ENCODE measurements around the gene ASCC1. TPM values are rescaled to one million over a fixed set of nuclear protein-coding genes. Genes with fewer than 3 reads are reported as not detected.

Gene ASCC1
- total and polyA plus RNA-seq, 7 experiments from 2014 or later: 19.4 to 33.1 (median 24.4) TPM

- ChIA-PET CTCF (interaction anchor here (0.7 to 2.0 kb wide), 2 partner anchors 27 to 36 kb away, joined by 3 to 9 read pairs; no protein-coding TSS in a partner anchor), POLR2A (interaction anchor here (0.6 to 1.9 kb wide), 9 partner anchors 8 to 285 kb away, joined by 3 to 9 read pairs (median 4); no protein-coding TSS in a partner anchor)
- peaks cover 12 to 36% (median 16%) of the 10 kb centered on the region in 5 donors for H3K36me3 Mint-ChIP-seq
- H3K36me3 ChIP-seq (ENCODE audit: control insufficient read depth in 2 of 3, insufficient read depth in 3 of 3, low read length in 3 of 3): peaks cover 18 to 63% (median 27%) of the 10 kb centered on the region in 3 experiments
- peak overlapping the region; percentile 69 for H3K27ac ChIP-seq (ENCODE audit: low read depth, low read length)
- peaks cover 63 to 70% of the 10 kb centered on the region in 2 donors for H3K4me1 ChIP-seq (ENCODE audit: control insufficient read depth in 2 of 2, insufficient read depth in 2 of 2, low read length in 2 of 2)
- H3K9me3 Mint-ChIP-seq: peaks cover 0 to 4% (median 0%) of the 10 kb centered on the region in 11 donors
- no peak overlapping the region for H3K4me3 ChIP-seq (ENCODE audit: low read length)
- H3K27me3 Mint-ChIP-seq: no peaks in the 10 kb centered on the region
- no peaks in the 10 kb centered on the region for H3K9me3 ChIP-seq (ENCODE audit: control insufficient read depth in 2 of 3, low read length in 3 of 3)
- peaks cover 52 to 97% (median 82%) of the 10 kb centered on the region in 7 donors for H3K4me1 Mint-ChIP-seq
- ATAC-seq (no peak), DNase-seq (peak in 1 of 9 donors; percentile 7)
- H3K27me3 ChIP-seq (ENCODE audit: control insufficient read depth in 2 of 2, insufficient read depth in 2 of 2, low read length in 2 of 2): no peaks in the 10 kb centered on the region
- intact Hi-C loops (cut with micrococcal nuclease): no loop called here
- peak overlapping the region; percentile 39 to 93 (median 88) for H3K27ac Mint-ChIP-seq
- H3K4me3 Mint-ChIP-seq: peak overlapping the region in 8 of 10 donors; percentile 59 to 97 (median 65)
Measured at GRCh38 chr10:72075376-72076115, 140.5 kb downstream of the ASCC1 start.

DNA sequence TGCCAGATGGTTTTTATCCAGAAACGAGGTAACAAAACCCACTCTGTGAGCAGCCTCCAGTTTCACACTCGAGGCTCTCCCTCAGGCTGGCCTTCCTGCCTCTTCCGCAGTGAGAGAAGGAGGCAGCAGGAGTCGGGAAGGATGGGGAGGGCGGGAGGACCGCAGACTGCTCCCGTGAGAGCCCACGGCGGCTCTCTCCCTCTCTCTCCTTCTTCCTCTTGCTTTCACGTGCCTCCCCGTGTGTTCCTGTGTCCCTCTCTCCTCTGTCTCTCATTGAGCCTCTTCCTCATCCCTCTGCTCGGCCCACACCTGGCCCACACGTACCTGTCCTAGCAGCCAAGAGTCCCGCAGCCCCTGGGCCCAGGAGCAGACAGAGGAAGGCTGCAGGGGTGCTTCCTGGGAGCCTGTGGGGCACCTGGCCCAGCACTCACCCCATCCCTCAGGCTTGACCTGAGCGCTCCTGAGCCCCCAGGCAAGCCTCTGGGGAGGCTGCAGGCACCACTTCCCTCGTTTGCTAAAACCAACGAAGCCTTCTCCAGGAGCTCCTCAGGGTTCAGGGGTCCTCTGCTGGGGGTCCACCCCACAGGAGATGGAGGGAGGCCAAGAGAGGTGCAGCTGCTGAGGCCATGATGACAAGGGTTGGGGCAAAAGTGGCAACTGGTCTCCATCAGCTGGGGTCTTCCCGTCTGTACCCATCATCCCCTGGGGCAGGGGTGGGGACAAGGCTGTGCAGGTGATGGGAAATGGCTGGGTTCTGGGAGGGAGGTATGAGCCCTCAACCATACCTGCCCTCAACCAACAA lies 141.3 kb downstream of the ASCC1 start:
- H3K27ac Mint-ChIP-seq: peak overlapping the region; percentile 66 to 93 (median 75)
- H3K4me1 Mint-ChIP-seq: peaks cover 46 to 95% (median 82%) of the 10 kb centered on the region in 7 donors
- peaks cover 22 to 70% (median 32%) of the 10 kb centered on the region in 3 experiments for H3K36me3 ChIP-seq (ENCODE audit: control insufficient read depth in 2 of 3, insufficient read depth in 3 of 3, low read length in 3 of 3)
- intact Hi-C loops (cut with micrococcal nuclease): no loop called here
- H3K27ac ChIP-seq (ENCODE audit: low read depth, low read length): peak overlapping the region; percentile 69
- peaks cover 55 to 62% of the 10 kb centered on the region in 2 donors for H3K4me1 ChIP-seq (ENCODE audit: control insufficient read depth in 2 of 2, insufficient read depth in 2 of 2, low read length in 2 of 2)
- ChIA-PET POLR2A (interaction anchor here (0.6 to 1.2 kb wide), 2 partner anchors 11 to 163 kb away, joined by 3 to 5 read pairs; no protein-coding TSS in a partner anchor), CTCF (no interaction called here)
- H3K4me3 ChIP-seq (ENCODE audit: low read length): no peak overlapping the region
- H3K27me3 ChIP-seq (ENCODE audit: control insufficient read depth in 2 of 2, insufficient read depth in 2 of 2, low read length in 2 of 2): no peaks in the 10 kb centered on the region
- H3K9me3 Mint-ChIP-seq: peaks cover 0 to 7% (median 0%) of the 10 kb centered on the region in 11 donors
- peaks cover 15 to 40% (median 21%) of the 10 kb centered on the region in 5 donors for H3K36me3 Mint-ChIP-seq
- H3K9me3 ChIP-seq (ENCODE audit: control insufficient read depth in 2 of 3, low read length in 3 of 3): no peaks in the 10 kb centered on the region
- ATAC-seq (no peak), DNase-seq (no peak)
- no peaks in the 10 kb centered on the region for H3K27me3 Mint-ChIP-seq
- peak overlapping the region in 8 of 10 donors; percentile 6 to 97 (median 56) for H3K4me3 Mint-ChIP-seq

GRCh38 chr10:72073708-72074573 lies 142.1 kb downstream of the ASCC1 start:
- no peak for DNase-seq
- Histone ChIP-seq H3K27ac (ENCODE audit: low read depth, low read length) (peak overlapping the region; percentile 69), H3K4me3 (ENCODE audit: low read length) (no peak overlapping the region), H3K27me3 (ENCODE audit: control insufficient read depth in 2 of 2, insufficient read depth in 2 of 2, low read length in 2 of 2) (no peaks in the 10 kb centered on the region), H3K4me1 (ENCODE audit: control insufficient read depth in 2 of 2, insufficient read depth in 2 of 2, low read length in 2 of 2) (peaks cover 47 to 54% of the 10 kb centered on the region in 2 donors), H3K36me3 (ENCODE audit: control insufficient read depth in 2 of 3, insufficient read depth in 3 of 3, low read length in 3 of 3) (peaks cover 31 to 78% (median 39%) of the 10 kb centered on the region in 3 experiments), H3K9me3 (ENCODE audit: control insufficient read depth in 2 of 3, low read length in 3 of 3) (no peaks in the 10 kb centered on the region)
- ChIA-PET POLR2A (interaction anchor here (0.5 to 4.3 kb wide), 3 partner anchors 14 to 62 kb away, joined by 3 to 21 read pairs (median 3); partner anchors contain the start of gene SPOCK2), CTCF (no interaction called here)
- peaks cover 0 to 8% (median 0%) of the 10 kb centered on the region in 11 donors for H3K9me3 Mint-ChIP-seq
- intact Hi-C loops (cut with micrococcal nuclease): no loop called here
- peaks cover 45 to 95% (median 76%) of the 10 kb centered on the region in 7 donors for H3K4me1 Mint-ChIP-seq
- H3K27ac Mint-ChIP-seq: peak overlapping the region in 8 of 9 donors; percentile 74 to 93 (median 79)
- no peaks in the 10 kb centered on the region for H3K27me3 Mint-ChIP-seq
- peak overlapping the region in 5 of 10 donors; percentile 34 to 97 (median 51) for H3K4me3 Mint-ChIP-seq
- H3K36me3 Mint-ChIP-seq: peaks cover 17 to 47% (median 28%) of the 10 kb centered on the region in 5 donors
- ATAC-seq: peak; percentile 8

- peaks cover 42 to 46% of the 10 kb centered on the region in 2 donors for H3K4me1 ChIP-seq (ENCODE audit: control insufficient read depth in 2 of 2, insufficient read depth in 2 of 2, low read length in 2 of 2)
- POLR2A ChIA-PET: interaction anchor here (0.9 to 4.3 kb wide), 5 partner anchors 12 to 63 kb away, joined by 3 to 21 read pairs (median 3); partner anchors contain the start of gene SPOCK2
- peaks cover 37 to 84% (median 69%) of the 10 kb centered on the region in 7 donors for H3K4me1 Mint-ChIP-seq
Measured at GRCh38 chr10:72072639-72073038, 143.4 kb downstream of the ASCC1 start.

GRCh38 chr10:72072046-72072445 lies 144.0 kb downstream of the ASCC1 start:
- H3K4me1 ChIP-seq (ENCODE audit: control insufficient read depth in 2 of 2, insufficient read depth in 2 of 2, low read length in 2 of 2): peaks cover 37 to 40% of the 10 kb centered on the region in 2 donors

More at GRCh38 chr10:72072639-72073038, 143.4 kb downstream of the ASCC1 start:
- no peaks in the 10 kb centered on the region for H3K9me3 ChIP-seq (ENCODE audit: control insufficient read depth in 2 of 3, low read length in 3 of 3)
- intact Hi-C loops (cut with micrococcal nuclease): no loop called here
- no peaks in the 10 kb centered on the region for H3K27me3 ChIP-seq (ENCODE audit: control insufficient read depth in 2 of 2, insufficient read depth in 2 of 2, low read length in 2 of 2)
- H3K27ac ChIP-seq (ENCODE audit: low read depth, low read length): peak overlapping the region; percentile 53
- CTCF ChIA-PET: interaction anchor here (0.5 to 2.2 kb wide), 4 partner anchors 24 to 265 kb away, joined by 3 to 7 read pairs (median 4); no protein-coding TSS in a partner anchor
- H3K36me3 ChIP-seq (ENCODE audit: control insufficient read depth in 2 of 3, insufficient read depth in 3 of 3, low read length in 3 of 3): peaks cover 36 to 87% (median 49%) of the 10 kb centered on the region in 3 experiments
- ATAC-seq (no peak), DNase-seq (no peak)
- Mint-ChIP-seq H3K36me3 (peaks cover 17 to 42% (median 28%) of the 10 kb centered on the region in 5 donors), H3K27ac (peak overlapping the region in 7 of 9 donors; percentile 49 to 93 (median 81)), H3K4me3 (peak overlapping the region in 3 of 10 donors; percentile 10 to 97 (median 17)), H3K9me3 (peaks cover 0 to 8% (median 0%) of the 10 kb centered on the region in 11 donors), H3K27me3 (no peaks in the 10 kb centered on the region)
- H3K4me3 ChIP-seq (ENCODE audit: low read length): no peak overlapping the region

More at GRCh38 chr10:72072046-72072445, 144.0 kb downstream of the ASCC1 start:
- H3K27ac ChIP-seq (ENCODE audit: low read depth, low read length): peak overlapping the region; percentile 53
- peak overlapping the region in 6 of 9 donors; percentile 22 to 83 (median 62) for H3K27ac Mint-ChIP-seq
- no peaks in the 10 kb centered on the region for H3K9me3 ChIP-seq (ENCODE audit: control insufficient read depth in 2 of 3, low read length in 3 of 3)
- H3K36me3 ChIP-seq (ENCODE audit: control insufficient read depth in 2 of 3, insufficient read depth in 3 of 3, low read length in 3 of 3): peaks cover 36 to 93% (median 55%) of the 10 kb centered on the region in 3 experiments
- no peaks in the 10 kb centered on the region for H3K27me3 Mint-ChIP-seq
- H3K4me3 Mint-ChIP-seq: peak overlapping the region in 1 of 10 donors; percentile 44
- POLR2A ChIA-PET: interaction anchor here (0.7 to 4.3 kb wide), 6 partner anchors 9 to 144 kb away, joined by 3 to 21 read pairs (median 4); partner anchors contain the start of genes ASCC1 and SPOCK2
- H3K4me3 ChIP-seq (ENCODE audit: low read length): no peak overlapping the region
- peaks cover 17 to 45% (median 28%) of the 10 kb centered on the region in 5 donors for H3K36me3 Mint-ChIP-seq
- intact Hi-C loops (cut with micrococcal nuclease): no loop called here
- H3K9me3 Mint-ChIP-seq: peaks cover 0 to 8% (median 0%) of the 10 kb centered on the region in 11 donors
- CTCF ChIA-PET: interaction anchor here (1.0 to 2.2 kb wide), 3 partner anchors 23 to 265 kb away, joined by 3 to 7 read pairs (median 4); no protein-coding TSS in a partner anchor
- ATAC-seq (no peak), DNase-seq (no peak)
- no peaks in the 10 kb centered on the region for H3K27me3 ChIP-seq (ENCODE audit: control insufficient read depth in 2 of 2, insufficient read depth in 2 of 2, low read length in 2 of 2)
- peaks cover 33 to 78% (median 63%) of the 10 kb centered on the region in 7 donors for H3K4me1 Mint-ChIP-seq

Measured in naive thymus-derived CD4-positive, alpha-beta T cell (primary cell).